HepG2 (cell line): ENCODE data around the gene AGRN. TPM values are rescaled to one million over a fixed set of nuclear protein-coding genes. Genes with fewer than 3 reads are reported as not detected.

Experiments
- AKAP8 ChIP-seq: sonication (generic); formaldehyde crosslinking; IDR thresholded peaks from 2 replicates; pipeline ENCODE4 v1.5.1; 2020; ENCODE audit warnings: mild to moderate bottlenecking, missing genetic modification reagents
- CEBPB ChIP-seq: IDR thresholded peaks from 2 replicates; pipeline ENCODE4 v1.6.1; 2011; ENCODE audit warnings: low read depth, low read length, improper control_type of control experiment, borderline replicate concordance
- HOXA5 ChIP-seq: sonication (generic); formaldehyde crosslinking; IDR thresholded peaks from 2 replicates; pipeline ENCODE4 v1.4.0; 2020; ENCODE audit warnings: missing genetic modification reagents
- JUND ChIP-seq: sonication (generic); formaldehyde crosslinking; IDR thresholded peaks from 2 replicates; pipeline ENCODE4 v1.8.0; 2022; ENCODE audit warnings: mild to moderate bottlenecking, missing genetic modification reagents
- KDM2A ChIP-seq: sonication (generic); formaldehyde crosslinking; IDR thresholded peaks from 2 replicates; pipeline ENCODE4 v1.4.0; 2020; ENCODE audit warnings: low read depth, missing genetic modification reagents, borderline replicate concordance
- NFE2 ChIP-seq: sonication (generic); formaldehyde crosslinking; IDR thresholded peaks from 2 replicates; pipeline ENCODE4 v1.4.0; 2020; ENCODE audit warnings: missing genetic modification reagents
- NR2C2 ChIP-seq: sonication (generic); formaldehyde crosslinking; IDR thresholded peaks from 2 replicates; pipeline ENCODE4 v1.4.0; 2020; ENCODE audit warnings: missing genetic modification reagents, mild to moderate bottlenecking, moderate library complexity, borderline replicate concordance
- PITX1 ChIP-seq: sonication (generic); formaldehyde crosslinking; IDR thresholded peaks from 2 replicates; pipeline ENCODE4 v1.5.1; 2020; ENCODE audit warnings: mild to moderate bottlenecking, missing genetic modification reagents
- PLRG1 ChIP-seq: fragments of 450-650 bp; conservative IDR thresholded peaks from 2 replicates; pipeline ENCODE4 v1.6.1; 2016
- SATB2 ChIP-seq: sonication (generic); formaldehyde crosslinking; IDR thresholded peaks from 2 replicates; pipeline ENCODE4 v1.5.0; 2020; ENCODE audit warnings: missing genetic modification reagents
- SRF ChIP-seq: IDR thresholded peaks from 2 replicates; pipeline ENCODE4 v1.6.1; 2011; ENCODE audit warnings: mild to moderate bottlenecking, low read depth, low read length, moderate library complexity
- STAG1 ChIP-seq: sonication (generic); formaldehyde crosslinking; IDR thresholded peaks from 2 replicates; pipeline ENCODE4 v1.4.0; 2020; ENCODE audit warnings: missing genetic modification reagents
- ZKSCAN8 ChIP-seq: IDR thresholded peaks from 2 replicates; pipeline ENCODE4 v1.6.1; 2016; ENCODE audit warnings: borderline replicate concordance, missing genetic modification reagents, missing compliant biosample characterization
- ZNF317 ChIP-seq: sonication (generic); formaldehyde crosslinking; IDR thresholded peaks from 2 replicates; pipeline ENCODE4 v1.5.0; 2020; ENCODE audit warnings: mild to moderate bottlenecking, missing genetic modification reagents
- ZNF350 ChIP-seq: sonication (generic); formaldehyde crosslinking; IDR thresholded peaks from 2 replicates; pipeline ENCODE4 v1.4.0; 2020; ENCODE audit warnings: mild to moderate bottlenecking, low read depth, missing genetic modification reagents, borderline replicate concordance
- ZNF790 ChIP-seq: sonication (generic); formaldehyde crosslinking; IDR thresholded peaks from 2 replicates; pipeline ENCODE4 v1.8.0; 2022; ENCODE audit warnings: missing genetic modification reagents, mild to moderate bottlenecking, borderline replicate concordance
- polyA plus RNA-seq, 8 experiments: library from polyadenylated mRNA; depleted of rRNA in 3 of 8; stranded (reverse) in 7 of 8; unstranded in 1 of 8; fragments of >200 nt; fragmentation: Illumina TruSeq in 4 of 8; extraction: Trizol in 4 of 8; gene quantifications; 2 replicates each; pipeline versions ENCODE4 v1.2.1 to v1.2.3, GENCODE V29; 2011 to 2016; ENCODE audit warnings: low read depth in 4 of 8, missing spikeins in 1 of 8, mixed read lengths in 1 of 8; ENCODE audit not compliant: insufficient read depth in 1 of 8
- total RNA-seq, 5 experiments: library from RNA; depleted of rRNA; stranded (reverse); fragments of >200 nt; fragmentation: Illumina TruSeq; extraction: Trizol; gene quantifications; 2 replicates each; pipeline ENCODE4 v1.2.3, GENCODE V29; 2016; ENCODE audit warnings: low read depth in 1 of 5
- TF ChIP-seq, protein P1 (sequence below): sonication (generic); formaldehyde crosslinking; IDR thresholded peaks from 2 replicates; pipeline ENCODE4 v1.9.0; 2022; ENCODE audit warnings: missing genetic modification reagents, mild to moderate bottlenecking, borderline replicate concordance
- TF ChIP-seq, protein P2 (sequence below): sonication (generic); formaldehyde crosslinking; IDR thresholded peaks from 2 replicates; pipeline ENCODE4 v1.4.0; 2020; ENCODE audit warnings: mild to moderate bottlenecking, missing genetic modification reagents
- TF ChIP-seq, protein P3 (sequence below): sonication (generic); formaldehyde crosslinking; IDR thresholded peaks from 2 replicates; pipeline ENCODE4 v1.8.0; 2022; ENCODE audit warnings: mild to moderate bottlenecking, missing genetic modification reagents, moderate library complexity
- TF ChIP-seq, protein P4 (sequence below): IDR thresholded peaks from 2 replicates; pipeline ENCODE4 v1.6.1; 2016; ENCODE audit warnings: control low read depth
- TF ChIP-seq, protein P5 (sequence below): sonication (generic); formaldehyde crosslinking; IDR thresholded peaks from 2 replicates; pipeline ENCODE4 v1.8.1; 2023; ENCODE audit warnings: mild to moderate bottlenecking, inconsistent platforms, moderate library complexity, missing genetic modification reagents, borderline replicate concordance
- TF ChIP-seq, protein P6 (sequence below): sonication (generic); formaldehyde crosslinking; IDR thresholded peaks from 2 replicates; pipeline ENCODE4 v1.5.0; 2020; ENCODE audit warnings: mild to moderate bottlenecking, missing genetic modification reagents, borderline replicate concordance

AGRN gene
- total and polyA plus RNA-seq, 2 of the 13 experiments (the other 11 are each of a cell fraction or from before 2014, with no cell fraction given): 29.8 to 65.2 TPM

DNA sequence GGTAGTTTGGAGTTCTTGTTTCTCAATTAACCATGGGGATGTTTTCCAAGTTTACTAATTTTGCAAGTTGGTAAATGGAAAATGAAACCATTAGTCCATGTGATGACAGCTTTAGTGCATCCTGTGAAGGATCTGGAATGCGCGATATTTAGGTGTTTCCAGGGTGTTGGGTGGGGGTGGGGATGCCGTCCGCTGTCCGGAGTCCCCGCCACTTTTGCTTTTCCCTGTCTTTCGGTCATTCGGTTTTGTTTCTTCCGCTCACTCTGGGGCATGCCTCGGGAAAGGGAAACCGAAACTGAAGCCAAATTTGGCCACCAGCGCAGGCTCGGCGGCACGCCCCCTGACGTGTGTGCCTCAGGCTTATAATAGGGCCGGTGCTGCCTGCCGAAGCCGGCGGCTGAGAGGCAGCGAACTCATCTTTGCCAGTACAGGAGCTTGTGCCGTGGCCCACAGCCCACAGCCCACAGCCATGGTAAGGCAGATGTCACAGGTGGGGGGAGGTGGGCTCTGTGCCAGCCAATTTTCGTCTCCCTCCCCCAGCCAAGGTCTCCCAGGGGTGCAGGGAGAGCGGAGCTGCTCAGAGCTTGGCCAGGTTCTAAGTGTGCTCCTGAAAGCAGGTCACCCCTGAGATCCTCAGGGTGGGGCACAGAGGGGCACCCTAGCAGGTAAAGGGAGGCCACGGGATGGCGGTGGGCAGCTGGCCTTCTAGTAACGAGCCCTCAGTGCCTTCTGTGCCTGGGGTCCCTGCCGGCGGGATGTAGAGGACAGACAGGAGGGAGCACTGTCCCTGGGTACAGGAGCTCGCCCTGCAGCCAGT lies 6.6 kb upstream of the AGRN start, which contains the start of gene ISG15 (continued):
- no peak for TF ChIP-seq PLRG1
- no peak for TF ChIP-seq ZNF790 (CRISPR knock-in tag)
- peak; percentile 8; the same call in 1 of the 2 replicates for TF ChIP-seq STAG1 (CRISPR knock-in tag)
- peak; percentile 35; the same call in 1 of the 2 replicates for TF ChIP-seq ZNF350 (CRISPR knock-in tag)
- TF ChIP-seq, protein P1, sequence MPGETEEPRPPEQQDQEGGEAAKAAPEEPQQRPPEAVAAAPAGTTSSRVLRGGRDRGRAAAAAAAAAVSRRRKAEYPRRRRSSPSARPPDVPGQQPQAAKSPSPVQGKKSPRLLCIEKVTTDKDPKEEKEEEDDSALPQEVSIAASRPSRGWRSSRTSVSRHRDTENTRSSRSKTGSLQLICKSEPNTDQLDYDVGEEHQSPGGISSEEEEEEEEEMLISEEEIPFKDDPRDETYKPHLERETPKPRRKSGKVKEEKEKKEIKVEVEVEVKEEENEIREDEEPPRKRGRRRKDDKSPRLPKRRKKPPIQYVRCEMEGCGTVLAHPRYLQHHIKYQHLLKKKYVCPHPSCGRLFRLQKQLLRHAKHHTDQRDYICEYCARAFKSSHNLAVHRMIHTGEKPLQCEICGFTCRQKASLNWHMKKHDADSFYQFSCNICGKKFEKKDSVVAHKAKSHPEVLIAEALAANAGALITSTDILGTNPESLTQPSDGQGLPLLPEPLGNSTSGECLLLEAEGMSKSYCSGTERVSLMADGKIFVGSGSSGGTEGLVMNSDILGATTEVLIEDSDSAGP (CRISPR knock-in tag): peak; percentile 84; the same call in 1 of the 2 replicates
- no peak for TF ChIP-seq CEBPB
- TF ChIP-seq NFE2 (CRISPR knock-in tag): no peak
- TF ChIP-seq, protein P2, sequence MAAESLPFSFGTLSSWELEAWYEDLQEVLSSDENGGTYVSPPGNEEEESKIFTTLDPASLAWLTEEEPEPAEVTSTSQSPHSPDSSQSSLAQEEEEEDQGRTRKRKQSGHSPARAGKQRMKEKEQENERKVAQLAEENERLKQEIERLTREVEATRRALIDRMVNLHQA (CRISPR knock-in tag): no peak
- TF ChIP-seq, protein P3, sequence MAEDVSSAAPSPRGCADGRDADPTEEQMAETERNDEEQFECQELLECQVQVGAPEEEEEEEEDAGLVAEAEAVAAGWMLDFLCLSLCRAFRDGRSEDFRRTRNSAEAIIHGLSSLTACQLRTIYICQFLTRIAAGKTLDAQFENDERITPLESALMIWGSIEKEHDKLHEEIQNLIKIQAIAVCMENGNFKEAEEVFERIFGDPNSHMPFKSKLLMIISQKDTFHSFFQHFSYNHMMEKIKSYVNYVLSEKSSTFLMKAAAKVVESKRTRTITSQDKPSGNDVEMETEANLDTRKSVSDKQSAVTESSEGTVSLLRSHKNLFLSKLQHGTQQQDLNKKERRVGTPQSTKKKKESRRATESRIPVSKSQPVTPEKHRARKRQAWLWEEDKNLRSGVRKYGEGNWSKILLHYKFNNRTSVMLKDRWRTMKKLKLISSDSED: no peak
- no peak for TF ChIP-seq HOXA5
- peak; percentile 44; the same call in 1 of the 2 replicates for TF ChIP-seq PITX1 (CRISPR knock-in tag)
- TF ChIP-seq NR2C2 (CRISPR knock-in tag): no peak
- TF ChIP-seq, protein P4, sequence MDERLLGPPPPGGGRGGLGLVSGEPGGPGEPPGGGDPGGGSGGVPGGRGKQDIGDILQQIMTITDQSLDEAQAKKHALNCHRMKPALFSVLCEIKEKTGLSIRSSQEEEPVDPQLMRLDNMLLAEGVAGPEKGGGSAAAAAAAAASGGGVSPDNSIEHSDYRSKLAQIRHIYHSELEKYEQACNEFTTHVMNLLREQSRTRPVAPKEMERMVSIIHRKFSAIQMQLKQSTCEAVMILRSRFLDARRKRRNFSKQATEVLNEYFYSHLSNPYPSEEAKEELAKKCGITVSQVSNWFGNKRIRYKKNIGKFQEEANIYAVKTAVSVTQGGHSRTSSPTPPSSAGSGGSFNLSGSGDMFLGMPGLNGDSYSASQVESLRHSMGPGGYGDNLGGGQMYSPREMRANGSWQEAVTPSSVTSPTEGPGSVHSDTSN (CRISPR knock-in tag): no peak
- TF ChIP-seq, protein P5, sequence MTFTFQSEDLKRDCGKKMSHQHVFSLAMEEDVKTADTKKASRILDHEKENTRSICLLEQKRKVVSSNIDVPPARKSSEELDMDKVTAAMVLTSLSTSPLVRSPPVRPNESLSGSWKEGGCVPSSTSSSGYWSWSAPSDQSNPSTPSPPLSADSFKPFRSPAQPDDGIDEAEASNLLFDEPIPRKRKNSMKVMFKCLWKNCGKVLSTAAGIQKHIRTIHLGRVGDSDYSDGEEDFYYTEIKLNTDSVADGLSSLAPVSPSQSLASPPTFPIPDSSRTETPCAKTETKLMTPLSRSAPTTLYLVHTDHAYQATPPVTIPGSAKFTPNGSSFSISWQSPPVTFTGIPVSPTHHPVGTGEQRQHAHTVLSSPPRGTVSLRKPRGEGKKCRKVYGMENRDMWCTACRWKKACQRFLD (CRISPR knock-in tag): no peak
- 0 out of 2 replicates have a peak, but pooled peaks have one; percentile 51 for TF ChIP-seq ZKSCAN8 (CRISPR knock-in tag)
- TF ChIP-seq SRF: peak; percentile 85
- no peak for TF ChIP-seq AKAP8 (CRISPR knock-in tag)
- no peak for TF ChIP-seq JUND (CRISPR knock-in tag)
- 0 out of 2 replicates have a peak, but pooled peaks have one; percentile 64 for TF ChIP-seq ZNF317 (CRISPR knock-in tag)
- TF ChIP-seq, protein P6, sequence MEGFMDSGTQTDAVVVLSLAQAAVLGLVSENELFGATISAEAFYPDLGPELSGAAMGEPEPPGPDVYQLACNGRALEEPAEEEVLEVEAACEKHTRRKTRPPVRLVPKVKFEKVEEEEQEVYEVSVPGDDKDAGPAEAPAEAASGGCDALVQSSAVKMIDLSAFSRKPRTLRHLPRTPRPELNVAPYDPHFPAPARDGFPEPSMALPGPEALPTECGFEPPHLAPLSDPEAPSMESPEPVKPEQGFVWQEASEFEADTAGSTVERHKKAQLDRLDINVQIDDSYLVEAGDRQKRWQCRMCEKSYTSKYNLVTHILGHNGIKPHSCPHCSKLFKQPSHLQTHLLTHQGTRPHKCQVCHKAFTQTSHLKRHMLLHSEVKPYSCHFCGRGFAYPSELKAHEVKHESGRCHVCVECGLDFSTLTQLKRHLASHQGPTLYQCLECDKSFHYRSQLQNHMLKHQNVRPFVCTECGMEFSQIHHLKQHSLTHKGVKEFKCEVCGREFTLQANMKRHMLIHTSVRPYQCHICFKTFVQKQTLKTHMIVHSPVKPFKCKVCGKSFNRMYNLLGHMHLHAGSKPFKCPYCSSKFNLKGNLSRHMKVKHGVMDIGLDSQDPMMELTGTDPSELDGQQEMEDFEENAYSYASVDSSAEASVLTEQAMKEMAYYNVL (CRISPR knock-in tag): peak; percentile 63; the same call in 1 of the 2 replicates
- peak; percentile 68 for TF ChIP-seq KDM2A (CRISPR knock-in tag)
- no peak for TF ChIP-seq SATB2 (CRISPR knock-in tag)
